Mucosa of rectum (tissue), 2 donors: ENCODE data around the gene SMIM11.
"Not testable (repeated sequence)": the region's sequence is repeated elsewhere in the genome, so short reads cannot be mapped to it uniquely, and the experiment has no call there.

ENCODE experiments used
- H3K27ac ChIP-seq, 2 donors: one replicate each; pipeline ENCODE4 v1.7.0; 2013; ENCODE audit warnings: inconsistent platforms in 2 of 2, low read depth in 2 of 2, low read length in 2 of 2
- H3K27me3 ChIP-seq, 2 donors: one replicate each; pipeline ENCODE4 v1.7.0; 2013; ENCODE audit warnings: low read length in 2 of 2; ENCODE audit not compliant: control insufficient read depth in 2 of 2, insufficient read depth in 2 of 2
- H3K36me3 ChIP-seq, 2 donors: one replicate each; pipeline ENCODE4 v1.7.0; 2013; ENCODE audit warnings: low read length in 2 of 2; ENCODE audit not compliant: control insufficient read depth in 2 of 2, insufficient read depth in 2 of 2
- H3K4me1 ChIP-seq, 2 donors: one replicate each; pipeline ENCODE4 v1.7.0; 2013; ENCODE audit warnings: low read length in 2 of 2, mild to moderate bottlenecking in 1 of 2; ENCODE audit not compliant: control insufficient read depth in 2 of 2, insufficient read depth in 2 of 2
- H3K4me3 ChIP-seq, 2 donors: one replicate each; pipeline ENCODE4 v1.7.0; 2013; ENCODE audit warnings: low read length in 2 of 2
- H3K9ac ChIP-seq, 2 donors: one replicate each; pipeline ENCODE4 v1.7.0; 2013; ENCODE audit warnings: low read length in 2 of 2, low read depth in 1 of 2, mild to moderate bottlenecking in 1 of 2
- H3K9me3 ChIP-seq, 2 donors: one replicate each; pipeline ENCODE4 v1.7.0; 2013; ENCODE audit warnings: low read length in 2 of 2; ENCODE audit not compliant: control insufficient read depth in 2 of 2
- donor health status: healthy.
- donor health status: Normal muscosa, but diverticular disease.

Gene SMIM11, protein sequence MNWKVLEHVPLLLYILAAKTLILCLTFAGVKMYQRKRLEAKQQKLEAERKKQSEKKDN

GRCh38 chr21:34374940-34375618, at the start of gene SMIM11:
Gene SMIM11 (plus strand): TSS chr21:34375507. CDS start chr21:34379505, 3,998 bp downstream.
- not testable (repeated sequence) for H3K27ac ChIP-seq, H3K9me3 ChIP-seq, H3K36me3 ChIP-seq, H3K27me3 ChIP-seq, H3K4me3 ChIP-seq, H3K4me1 ChIP-seq, H3K9ac ChIP-seq

- H3K27ac ChIP-seq: no peak overlapping the region
- H3K36me3 ChIP-seq: no peaks in the 10 kb centered on the region
- H3K9ac ChIP-seq: no peak overlapping the region
- H3K9me3 ChIP-seq: no peaks in the 10 kb centered on the region
- H3K4me1 ChIP-seq: no peaks in the 10 kb centered on the region
- no peak overlapping the region for H3K4me3 ChIP-seq
- no peaks in the 10 kb centered on the region for H3K27me3 ChIP-seq
Observed at GRCh38 chr21:34330055-34330454, 45.3 kb upstream of the SMIM11 start.

DNA sequence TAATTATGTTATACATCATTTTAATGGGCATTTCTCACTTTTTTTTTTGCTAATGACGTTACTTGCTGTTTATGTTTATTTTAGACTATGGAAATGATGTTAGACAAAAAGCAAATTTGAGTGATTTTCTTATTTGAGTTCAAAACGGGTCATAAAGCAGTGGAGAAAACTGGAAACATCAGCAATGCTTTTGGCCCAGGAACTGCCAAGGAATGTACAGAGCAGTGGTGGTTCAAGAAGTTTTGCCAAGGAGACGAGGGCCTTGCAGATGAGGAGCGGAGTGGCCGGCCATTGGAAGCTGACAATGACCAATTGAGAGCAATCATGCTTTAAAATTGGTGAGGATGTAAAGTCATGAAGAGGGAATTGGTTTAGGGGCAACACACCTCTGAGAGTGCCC, 43.6 kb upstream of the SMIM11 start:
- Histone ChIP-seq H3K36me3 (no peaks in the 10 kb centered on the region), H3K27me3 (peaks cover 0 to 3% of the 10 kb centered on the region in 2 donors), H3K27ac (no peak overlapping the region), H3K9ac (no peak overlapping the region), H3K4me1 (no peaks in the 10 kb centered on the region), H3K9me3 (no peaks in the 10 kb centered on the region), H3K4me3 (no peak overlapping the region)

DNA sequence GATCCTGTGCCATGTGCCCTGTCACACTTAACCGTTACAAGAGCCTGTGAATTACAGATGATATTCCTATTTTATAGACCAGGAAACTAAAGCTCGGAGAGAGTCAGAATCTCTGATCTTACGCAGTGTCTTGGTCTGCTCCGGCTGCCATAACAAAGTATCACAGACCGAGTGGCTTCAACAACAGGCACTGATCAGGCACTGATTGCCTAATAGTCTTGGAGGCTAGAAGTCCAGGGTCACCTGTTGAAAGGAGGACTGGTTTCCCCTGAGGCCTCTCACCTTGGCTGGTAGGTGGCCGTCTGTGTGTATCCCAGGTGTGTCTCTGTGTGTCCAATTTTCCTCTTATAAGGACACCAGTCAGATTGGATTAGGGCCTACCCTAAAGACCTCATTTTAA, 43.0 kb upstream of the SMIM11 start:
- no peaks in the 10 kb centered on the region for H3K9me3 ChIP-seq
- no peaks in the 10 kb centered on the region for H3K36me3 ChIP-seq
- no peak overlapping the region for H3K4me3 ChIP-seq
- no peaks in the 10 kb centered on the region for H3K4me1 ChIP-seq
- H3K9ac ChIP-seq: no peak overlapping the region
- no peak overlapping the region for H3K27ac ChIP-seq
- peaks cover 0 to 3% of the 10 kb centered on the region in 2 donors for H3K27me3 ChIP-seq

DNA sequence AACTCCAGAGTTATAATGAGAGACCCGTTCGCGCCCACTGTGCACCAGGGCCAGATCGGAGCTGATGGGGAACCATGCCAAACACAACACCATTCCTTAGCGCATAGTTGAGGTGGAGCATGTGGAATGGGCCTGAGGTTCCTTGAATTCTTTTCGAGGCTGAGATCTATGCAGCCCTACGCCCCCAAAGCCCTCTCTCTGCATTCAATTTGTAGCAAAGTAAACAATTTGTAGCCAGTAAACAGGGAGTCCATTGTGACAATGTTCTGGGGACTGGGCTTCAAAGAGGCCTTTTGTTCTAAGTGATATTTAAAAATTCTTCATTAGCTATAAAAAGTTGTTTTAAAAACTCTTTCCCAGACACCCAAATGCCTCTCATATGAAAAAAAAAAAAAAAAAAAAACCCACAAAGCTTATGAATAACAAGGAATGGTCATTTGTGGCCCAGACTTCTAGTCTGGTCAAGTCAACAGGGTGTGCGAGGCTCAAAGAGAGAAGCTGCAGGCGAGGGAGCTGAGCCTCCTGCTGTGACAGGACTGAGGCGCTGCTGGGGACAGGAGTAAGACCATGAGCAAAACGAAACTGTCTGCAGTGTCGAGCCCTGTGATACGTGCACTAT, 42.1 kb upstream of the SMIM11 start:
- Histone ChIP-seq H3K9me3 (no peaks in the 10 kb centered on the region), H3K27ac (no peak overlapping the region), H3K4me3 (no peak overlapping the region), H3K4me1 (no peaks in the 10 kb centered on the region), H3K27me3 (peaks cover 0 to 3% of the 10 kb centered on the region in 2 donors), H3K9ac (no peak overlapping the region), H3K36me3 (no peaks in the 10 kb centered on the region)

DNA sequence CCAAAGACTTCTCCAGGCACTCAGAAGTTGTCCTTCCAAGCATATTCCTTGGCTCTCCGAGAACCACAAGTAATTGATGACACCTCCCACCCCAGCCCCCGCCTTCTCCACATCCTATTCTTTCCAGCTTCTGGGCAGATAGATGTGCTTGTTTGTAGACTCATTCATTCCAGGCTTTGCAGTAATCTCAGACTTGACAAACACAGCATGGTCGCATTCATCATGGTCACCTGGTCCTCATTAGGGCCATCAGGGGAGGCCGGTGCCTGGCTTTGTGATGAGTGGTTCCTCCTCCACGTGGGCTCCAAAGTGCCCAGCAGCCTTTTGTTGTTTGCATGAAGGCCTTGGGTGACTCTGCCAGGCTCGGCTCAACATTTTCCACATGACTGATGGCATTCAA, 40.0 kb upstream of the SMIM11 start:
- H3K9me3 ChIP-seq: no peaks in the 10 kb centered on the region
- H3K27me3 ChIP-seq: peaks cover 0 to 3% of the 10 kb centered on the region in 2 donors
- H3K27ac ChIP-seq: no peak overlapping the region
- no peak overlapping the region for H3K9ac ChIP-seq
- no peaks in the 10 kb centered on the region for H3K36me3 ChIP-seq
- H3K4me1 ChIP-seq: no peaks in the 10 kb centered on the region
- no peak overlapping the region for H3K4me3 ChIP-seq

GRCh38 chr21:34336245-34336644, 39.1 kb upstream of the SMIM11 start:
- H3K36me3 ChIP-seq: no peaks in the 10 kb centered on the region
- H3K4me3 ChIP-seq: no peak overlapping the region
- H3K27me3 ChIP-seq: peaks cover 0 to 3% of the 10 kb centered on the region in 2 donors
- H3K27ac ChIP-seq: no peak overlapping the region
- no peaks in the 10 kb centered on the region for H3K9me3 ChIP-seq
- no peak overlapping the region for H3K9ac ChIP-seq
- no peaks in the 10 kb centered on the region for H3K4me1 ChIP-seq

DNA sequence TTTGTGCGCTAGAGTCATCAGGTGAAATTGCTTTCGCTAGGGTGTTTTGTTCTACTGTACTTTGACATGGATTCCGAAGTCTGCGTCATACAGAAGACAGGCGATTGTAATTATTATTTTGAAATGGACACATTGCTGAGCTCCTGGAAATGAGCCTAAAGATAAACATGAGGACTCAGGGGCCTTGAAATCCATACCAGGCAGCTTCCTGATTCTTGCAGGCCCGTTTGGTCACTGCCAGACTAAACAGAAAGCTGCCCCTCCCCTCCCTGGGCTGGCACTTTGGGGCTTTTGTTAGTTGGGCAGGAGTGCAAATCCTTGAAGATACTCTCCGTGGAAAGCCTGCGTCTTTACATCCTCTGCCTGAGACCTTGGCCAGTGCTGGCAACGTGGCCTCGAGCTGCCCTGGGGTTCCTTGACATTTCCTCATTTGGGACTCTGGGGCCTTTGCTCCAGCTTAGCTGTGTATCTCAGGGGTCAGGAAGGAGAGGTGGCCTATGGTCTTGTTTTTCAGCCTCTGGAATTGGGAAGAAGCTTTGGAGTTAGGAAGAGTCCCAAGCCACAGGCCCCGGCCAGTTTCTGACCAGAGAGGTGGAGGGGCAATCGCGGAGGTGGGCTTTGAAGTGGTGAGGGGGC, 38.4 kb upstream of the SMIM11 start:
- Histone ChIP-seq H3K27me3 (peaks cover 0 to 3% of the 10 kb centered on the region in 2 donors), H3K4me1 (no peaks in the 10 kb centered on the region), H3K9me3 (no peaks in the 10 kb centered on the region), H3K9ac (no peak overlapping the region), H3K27ac (no peak overlapping the region), H3K4me3 (no peak overlapping the region), H3K36me3 (no peaks in the 10 kb centered on the region)

DNA sequence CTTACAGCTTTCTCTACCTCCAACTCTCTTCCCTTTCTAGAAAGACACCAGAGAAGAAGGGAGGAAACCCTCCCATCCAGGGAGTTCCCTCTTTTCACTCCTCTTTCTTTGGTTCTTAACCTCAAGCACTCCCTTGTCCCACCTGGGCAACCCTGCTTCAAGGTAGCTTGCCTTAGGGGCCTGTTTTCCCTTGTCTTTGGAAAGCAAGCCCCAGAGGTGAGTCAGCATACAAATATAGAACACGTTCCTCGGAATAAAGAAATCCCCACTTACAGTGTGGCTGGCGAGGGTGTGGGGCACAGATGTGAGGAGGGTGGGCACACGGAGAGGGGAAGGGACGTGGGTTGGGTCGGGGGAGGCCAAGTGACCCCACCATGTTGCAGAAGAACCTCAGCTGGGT, 37.6 kb upstream of the SMIM11 start:
- no peaks in the 10 kb centered on the region for H3K36me3 ChIP-seq
- no peak overlapping the region for H3K9ac ChIP-seq
- H3K4me1 ChIP-seq: no peaks in the 10 kb centered on the region
- H3K27me3 ChIP-seq: peaks cover 0 to 3% of the 10 kb centered on the region in 2 donors
- no peaks in the 10 kb centered on the region for H3K9me3 ChIP-seq
- no peak overlapping the region for H3K4me3 ChIP-seq
- H3K27ac ChIP-seq: no peak overlapping the region

- H3K4me1 ChIP-seq: no peaks in the 10 kb centered on the region
- no peaks in the 10 kb centered on the region for H3K9me3 ChIP-seq
- no peaks in the 10 kb centered on the region for H3K36me3 ChIP-seq
- peaks cover 0 to 3% of the 10 kb centered on the region in 2 donors for H3K27me3 ChIP-seq
- no peak overlapping the region for H3K9ac ChIP-seq
- no peak overlapping the region for H3K27ac ChIP-seq
- H3K4me3 ChIP-seq: no peak overlapping the region
Observed at GRCh38 chr21:34338226-34338625, 37.1 kb upstream of the SMIM11 start.
